Left ventricle myocardium superior (tissue), 1 donor: Measurements from ENCODE around the gene TDP1. TPM values are rescaled to one million over a fixed set of nuclear protein-coding genes. Genes with fewer than 3 reads are reported as not detected.

Source experiments
- ATAC-seq: fragments of 200-7000 bp; cut with Tn5 transposase; one replicate; pipeline ENCODE4 v1.9.1; 2020; ENCODE audit warnings: mild to moderate bottlenecking, moderate library complexity
- DNase-seq: peaks from one replicate; pipeline ENCODE4 v3.0.0-alpha.2; 2020
- intact Hi-C: fragments of 100-400 bp; cut with micrococcal nuclease; formaldehyde crosslinking; loops from one replicate; pipeline ENCODE4 v1.11.0; 2022
- total RNA-seq: library from RNA; stranded (reverse); fragmentation: NEBNext Ultra II Directional; extraction: Animal tissue kit (Norgen Biotek cat#: 25700); gene quantifications from one replicate; pipeline ENCODE4 v1.2.1, GENCODE V29; 2021
- donor health status: DM: no; HTN: yes; CAD: no; lungs with severe emphysema.

TDP1 gene
- total RNA-seq, 1 donor from 2014 or later: 4.8 TPM

DNA sequence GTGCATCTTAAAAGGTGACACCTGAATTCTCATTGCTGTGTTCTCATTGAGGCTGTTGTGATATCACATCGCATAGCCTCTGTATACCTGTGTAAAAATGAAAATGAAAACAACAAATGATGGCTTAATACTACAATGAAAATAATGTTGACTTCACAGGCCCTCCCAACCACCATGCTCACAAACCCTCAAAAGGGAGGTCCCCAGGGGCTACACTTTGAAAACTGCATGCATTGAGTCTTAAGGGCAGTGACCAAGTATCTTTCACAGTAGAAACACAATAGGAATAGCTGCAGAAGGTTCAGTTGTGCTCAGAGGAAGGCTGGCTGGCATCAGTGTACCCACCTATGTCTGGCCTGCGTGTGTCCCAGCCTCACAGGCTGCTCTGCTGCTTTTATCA is 78.4 kb downstream of the TDP1 start:
- intact Hi-C loops: no loop called here
- no peak for DNase-seq

DNA sequence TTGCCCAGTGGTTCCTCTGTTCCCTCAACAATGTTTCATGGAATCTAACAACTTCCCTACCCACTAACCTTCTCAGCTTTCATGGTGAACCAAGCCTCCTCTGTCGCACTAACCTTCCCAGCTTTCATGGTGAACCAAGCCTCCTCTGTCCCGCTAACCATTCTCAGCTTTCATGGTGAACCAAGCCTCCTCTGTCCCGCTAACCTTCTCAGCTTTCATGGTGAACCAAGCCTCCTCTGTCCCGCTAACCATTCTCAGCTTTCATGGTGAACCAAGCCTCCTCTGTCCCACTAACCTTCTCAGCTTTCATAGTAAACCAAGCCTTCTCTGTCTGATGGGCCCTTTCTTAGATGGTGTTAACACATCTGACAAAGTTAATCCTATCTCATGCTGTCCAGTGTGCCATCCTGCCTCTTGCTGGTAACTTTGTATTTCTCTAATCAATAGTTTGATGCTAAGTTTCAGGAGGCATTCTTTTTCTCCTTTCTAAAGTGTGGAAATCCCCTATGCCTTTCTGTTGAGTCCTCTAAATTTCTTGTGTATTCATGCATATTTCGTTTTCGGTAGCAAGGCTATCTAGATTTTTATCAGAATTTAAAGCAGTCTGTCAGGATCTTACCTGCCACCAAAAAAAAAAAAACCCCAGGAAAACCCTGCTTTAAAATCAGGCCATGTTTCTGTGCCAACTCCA is 79.3 kb downstream of the TDP1 start:
- DNase-seq: no peak
- intact Hi-C loops: no loop called here
- no peak for ATAC-seq

More for the DNA sequence above, 78.4 kb downstream of the TDP1 start:
- ATAC-seq: no peak

DNA sequence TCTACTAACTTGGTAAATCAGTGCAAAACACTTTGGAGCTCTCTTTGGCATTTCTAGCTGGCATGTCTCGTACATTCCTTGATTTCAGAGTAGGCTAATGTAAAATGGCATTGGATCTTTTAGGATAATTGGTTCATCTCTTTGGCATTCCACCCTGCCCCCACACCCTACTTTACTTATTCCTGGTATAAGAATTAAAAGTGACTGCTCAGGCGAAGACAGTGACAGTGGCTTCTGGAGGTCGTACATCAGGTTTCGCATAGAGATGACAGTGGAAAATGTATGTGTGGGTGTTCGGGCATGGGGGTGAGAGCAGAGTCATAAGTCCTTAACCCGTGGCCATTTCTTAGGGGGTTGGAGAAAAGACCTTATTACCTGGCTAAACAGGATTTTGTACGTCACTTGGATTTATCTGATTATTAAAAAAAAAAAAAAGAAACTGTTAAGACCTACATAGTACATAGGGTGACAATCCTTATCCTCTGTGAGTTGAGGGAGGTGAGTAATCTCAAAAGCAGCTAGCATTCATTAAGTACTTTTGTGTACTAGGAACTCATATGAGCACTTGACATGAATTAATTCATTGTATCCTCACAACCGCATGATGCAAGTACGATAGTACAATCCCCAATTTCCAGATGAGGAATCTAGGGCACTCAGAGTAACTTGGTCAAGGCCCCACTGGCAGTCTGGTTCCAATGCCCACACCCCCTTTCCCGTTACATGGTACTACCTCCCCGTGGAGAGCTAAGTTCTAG is 83.7 kb downstream of the TDP1 start:
- DNase-seq (no peak), ATAC-seq (no peak)
- intact Hi-C loops: no loop called here

DNA sequence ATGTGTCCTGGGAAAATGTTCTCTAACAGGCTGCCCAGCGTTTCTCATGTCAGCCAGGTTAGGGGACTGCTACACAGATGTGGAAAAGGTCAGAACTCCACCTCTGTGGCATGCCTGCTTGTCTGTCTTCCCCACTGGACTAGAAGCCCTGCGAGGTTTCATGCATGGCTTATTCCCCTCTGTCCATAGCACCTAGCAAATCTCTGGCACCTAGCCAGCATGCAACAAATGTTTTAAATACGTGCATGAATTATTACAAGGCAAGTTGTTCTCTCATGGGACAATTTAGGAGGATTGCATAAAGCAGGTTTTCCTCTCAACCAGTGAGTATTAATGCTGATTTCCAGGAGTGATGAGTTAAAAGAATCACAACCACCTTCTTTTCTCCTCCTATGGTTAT is 84.7 kb downstream of the TDP1 start:
- ATAC-seq (no peak), DNase-seq (no peak)
- intact Hi-C loops: no loop called here

DNA sequence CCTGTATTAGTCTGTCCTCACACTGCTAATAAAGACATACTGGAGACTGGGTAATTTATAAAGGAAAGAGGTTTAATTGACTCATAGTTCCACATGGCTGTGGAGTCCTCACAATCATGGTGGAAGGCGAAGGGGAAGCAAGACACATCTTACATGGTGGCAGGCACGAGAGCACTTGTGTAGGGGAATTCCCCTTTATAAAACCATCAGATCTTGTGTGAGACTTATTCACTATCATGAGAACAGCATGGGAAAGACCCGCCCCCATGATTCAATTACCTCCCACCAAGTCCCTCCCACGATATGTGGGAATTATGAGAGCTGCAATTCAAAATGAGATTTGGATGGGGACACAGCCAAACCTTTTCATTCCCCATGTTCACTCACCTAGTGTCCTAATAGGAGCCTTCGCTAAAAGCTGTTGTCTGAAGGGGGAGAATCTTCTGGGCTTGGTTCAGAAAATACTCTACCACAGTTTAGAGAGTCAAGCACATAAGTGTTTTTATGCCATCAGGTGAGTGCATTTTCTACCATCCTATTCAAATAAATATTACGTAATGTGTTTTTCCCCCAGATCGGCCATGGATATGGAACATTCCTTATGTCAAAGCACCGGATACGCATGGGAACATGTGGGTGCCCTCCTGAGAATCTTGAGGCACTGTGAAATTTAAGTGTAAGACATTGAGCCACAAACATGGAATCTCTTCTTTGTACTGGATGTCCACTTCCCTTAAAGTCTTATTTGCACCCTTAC is 86.9 kb downstream of the TDP1 start:
- intact Hi-C loops: no loop called here
- DNase-seq (no peak), ATAC-seq (no peak)

DNA sequence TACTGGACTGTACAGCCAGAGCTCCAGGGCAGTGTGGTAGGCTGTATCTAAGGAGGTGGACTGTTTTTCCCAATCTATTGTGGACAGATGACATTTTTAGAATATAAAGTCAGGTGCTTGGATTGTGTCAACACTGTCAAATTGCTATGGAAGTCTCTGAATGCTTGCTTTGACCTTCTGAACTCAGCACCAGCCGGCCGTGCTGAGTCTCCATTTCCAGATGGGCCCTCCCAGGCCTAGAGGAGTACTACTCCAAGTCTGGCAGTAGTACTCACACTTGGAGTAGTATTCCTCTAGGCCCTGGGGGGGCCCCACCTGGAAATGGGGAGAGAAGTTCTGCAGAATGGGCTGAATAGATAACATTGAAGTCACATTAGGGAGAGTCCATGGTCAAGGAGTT is 89.9 kb downstream of the TDP1 start:
- intact Hi-C loops: no loop called here
- no peak for ATAC-seq
- no peak for DNase-seq

DNA sequence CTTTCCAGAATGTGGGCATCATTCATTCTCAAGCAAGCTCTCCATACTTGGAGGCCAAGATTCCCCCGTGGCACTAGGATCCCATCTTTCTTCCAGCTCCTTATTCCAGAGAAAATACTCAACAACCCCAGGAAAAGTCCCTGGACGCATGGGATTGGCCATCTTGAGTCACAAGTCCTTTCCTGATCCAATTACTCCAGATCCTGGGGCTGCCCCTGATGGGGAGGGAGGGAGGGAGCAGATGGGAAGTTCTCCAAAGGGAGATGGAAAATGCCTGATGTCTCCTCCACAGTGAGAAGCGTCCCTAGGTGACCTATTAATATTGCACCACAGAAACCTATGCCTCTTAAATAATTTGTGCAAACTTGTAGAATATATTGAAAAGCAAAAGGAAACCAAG is 93.7 kb downstream of the TDP1 start:
- DNase-seq (no peak), ATAC-seq (no peak)
- intact Hi-C loops: no loop called here

DNA sequence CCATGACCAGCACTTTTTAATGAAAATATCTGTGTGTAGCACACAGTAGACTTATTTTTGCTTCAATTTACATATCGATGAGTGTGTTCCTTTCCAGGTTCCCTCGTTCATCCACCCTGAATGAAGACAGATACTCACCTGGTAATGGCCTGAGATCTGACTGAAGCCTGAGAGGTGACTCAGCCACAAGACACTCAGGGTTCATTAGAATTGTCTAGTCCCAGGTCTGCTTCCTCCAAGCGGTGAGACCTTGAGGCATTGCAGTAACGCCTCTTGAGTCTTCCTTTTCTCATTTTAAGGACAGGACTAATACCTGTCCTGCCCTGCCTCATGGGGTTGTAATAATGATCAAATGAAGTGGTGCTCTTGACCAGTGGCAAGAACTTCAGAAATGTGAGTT is 94.5 kb downstream of the TDP1 start:
- DNase-seq (no peak), ATAC-seq (no peak)
- intact Hi-C loops: no loop called here

DNA sequence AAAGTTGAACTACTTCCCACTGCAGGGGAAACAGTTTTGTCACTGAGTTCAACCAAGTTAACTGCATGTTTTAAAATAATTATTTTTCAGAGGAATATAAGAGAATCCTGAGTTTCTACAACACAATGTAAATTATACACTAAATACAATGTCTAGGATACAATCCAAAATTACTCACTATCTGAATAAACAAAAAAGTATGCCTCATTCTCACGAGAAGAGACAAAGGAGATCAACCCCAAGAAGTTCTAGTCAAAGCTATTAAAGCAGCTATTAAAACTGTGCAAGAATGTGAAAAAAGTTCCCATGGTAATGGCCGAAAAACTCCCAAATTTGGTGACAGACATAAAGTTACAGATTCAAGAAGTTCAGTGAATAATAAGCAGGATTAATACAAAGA is 97.3 kb downstream of the TDP1 start:
- intact Hi-C loops: no loop called here
- DNase-seq (no peak), ATAC-seq (no peak)

DNA sequence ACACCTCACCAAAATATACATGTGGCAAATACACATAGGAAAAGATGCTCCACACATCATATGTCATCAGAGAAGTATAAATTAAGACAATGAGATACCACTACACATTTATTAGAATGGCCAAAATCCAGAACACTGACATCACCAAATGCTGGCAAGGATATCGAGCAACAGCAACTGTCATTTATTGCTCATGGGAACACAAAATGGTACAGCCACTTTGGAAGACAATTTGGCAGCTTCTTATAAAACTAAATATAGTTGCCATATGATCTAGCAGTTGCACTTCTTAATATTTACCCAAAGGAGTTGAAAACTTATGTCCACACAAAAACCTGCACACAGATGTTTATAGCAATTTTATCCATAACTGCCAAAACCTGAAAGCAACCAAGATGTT is 99.1 kb downstream of the TDP1 start:
- DNase-seq (no peak), ATAC-seq (no peak)
- intact Hi-C loops: no loop called here

DNA sequence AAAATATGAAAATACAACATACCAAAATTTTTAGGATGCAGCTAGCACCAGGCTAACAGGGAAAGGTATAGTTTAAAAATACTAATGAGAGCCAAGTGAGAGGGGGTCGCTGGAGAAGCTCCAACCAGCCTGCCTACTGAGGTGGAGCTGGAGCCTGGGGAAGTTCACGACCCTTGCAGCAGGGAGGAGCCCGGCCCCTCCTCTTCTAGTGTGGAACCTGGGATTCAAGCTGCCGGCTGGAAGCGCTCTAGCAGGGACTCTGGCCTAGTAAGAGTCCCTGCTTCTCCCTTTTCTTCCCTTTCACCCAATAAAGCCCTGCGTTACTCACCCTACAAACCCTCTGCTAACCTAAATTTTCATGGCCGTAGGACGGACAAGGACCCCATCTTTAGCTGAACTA is 101.1 kb downstream of the TDP1 start:
- intact Hi-C loops: no loop called here
- DNase-seq (no peak), ATAC-seq (no peak)

DNA sequence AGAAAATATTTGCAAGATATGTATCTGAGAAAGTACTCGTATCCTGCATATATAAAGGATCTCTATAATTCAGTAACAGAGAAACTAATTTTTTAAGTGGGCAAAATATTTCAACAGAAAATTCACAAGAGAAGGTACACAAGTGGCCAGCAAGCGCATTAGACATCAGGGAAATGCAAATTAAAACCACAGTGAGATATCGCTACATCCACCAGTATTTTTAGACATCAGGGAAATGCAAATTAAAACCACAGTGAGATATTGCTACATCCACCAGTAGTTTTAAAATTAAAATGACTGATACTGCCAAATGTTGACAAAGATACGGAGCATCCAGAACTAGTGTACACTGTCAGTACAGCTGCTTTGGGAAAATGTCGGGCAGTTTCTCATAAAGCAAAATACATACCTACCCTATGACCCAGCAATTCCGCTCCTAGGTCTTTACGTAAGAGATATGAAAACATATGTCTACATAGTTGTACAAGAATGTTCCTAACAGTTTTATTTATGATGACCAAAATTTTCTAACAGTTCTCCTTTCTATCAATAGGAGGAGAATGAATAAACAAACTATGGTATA is 103.2 kb downstream of the TDP1 start:
- intact Hi-C loops: no loop called here
- DNase-seq (no peak), ATAC-seq (no peak)

DNA sequence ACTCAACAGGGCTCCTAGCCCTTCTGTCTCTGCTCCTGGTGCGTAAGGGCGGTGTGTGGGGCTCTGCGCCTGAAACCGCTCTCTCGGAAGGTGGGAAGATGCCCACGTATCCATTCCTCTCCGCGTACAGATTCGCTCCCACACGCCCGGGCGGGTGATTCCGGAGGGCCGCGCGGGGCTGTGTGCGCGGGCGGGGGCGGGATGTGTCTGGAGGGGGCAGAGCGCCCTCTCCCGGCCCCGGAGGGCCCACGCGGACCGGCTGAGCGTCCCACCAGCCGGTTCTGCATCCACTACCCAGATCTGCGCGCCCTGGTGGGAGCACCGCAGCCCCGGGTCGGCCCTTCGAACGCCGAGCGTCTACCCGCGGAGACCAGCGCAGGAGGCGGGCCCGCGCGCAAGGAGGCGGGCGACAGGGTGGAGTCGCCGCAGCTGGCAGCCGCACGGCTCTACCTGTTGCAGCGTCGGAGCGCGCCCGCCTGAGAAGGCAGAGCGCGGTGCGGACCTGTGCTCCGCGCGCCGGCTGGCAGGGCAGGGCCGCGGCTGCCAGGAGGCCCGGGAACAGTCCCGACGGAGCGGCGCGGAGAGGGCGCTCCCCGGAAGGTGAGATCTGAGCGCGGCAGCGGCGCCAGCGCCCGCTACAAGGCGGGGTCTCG is 104.7 kb downstream of the TDP1 start:
- peak; percentile 93 for ATAC-seq
- intact Hi-C loops: no loop called here
- peak; percentile 76 for DNase-seq

DNA sequence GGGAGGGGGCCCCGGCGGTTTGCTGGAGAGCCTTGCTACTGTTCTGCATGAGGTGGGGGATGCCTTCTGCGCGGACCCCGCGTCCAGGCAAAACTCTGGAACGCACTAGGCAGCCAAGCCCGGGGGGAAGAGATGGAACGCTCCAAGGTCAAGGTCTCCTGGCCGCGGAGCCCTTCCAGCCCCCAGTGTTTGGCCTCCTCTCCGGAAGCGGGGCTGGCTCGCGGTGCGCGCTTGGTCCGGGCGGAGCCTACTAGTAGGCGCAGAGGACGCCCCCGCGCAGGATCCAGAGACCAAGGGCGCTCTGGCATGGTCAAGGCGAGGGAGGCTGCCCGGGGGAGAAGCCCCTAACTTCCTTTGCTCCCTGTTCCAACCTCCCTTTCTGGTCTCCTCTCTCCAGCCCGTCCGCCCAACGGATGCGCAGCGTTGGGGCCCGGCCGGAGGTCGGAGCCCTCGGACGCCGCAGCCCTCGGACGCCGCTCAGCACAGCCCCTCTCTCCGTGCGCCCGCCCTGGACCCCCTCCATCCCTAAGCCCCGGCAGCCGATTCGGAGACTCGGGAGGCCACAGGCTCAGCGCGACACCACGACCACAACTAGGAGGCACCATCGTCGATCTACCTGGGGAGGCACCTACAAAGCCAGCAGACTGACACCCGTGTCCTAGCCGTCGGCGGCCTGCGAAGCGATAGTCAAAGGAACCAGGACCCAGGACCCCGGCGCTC is 105.4 kb downstream of the TDP1 start:
- intact Hi-C loops: no loop called here
- peak; percentile 38 for DNase-seq

DNA sequence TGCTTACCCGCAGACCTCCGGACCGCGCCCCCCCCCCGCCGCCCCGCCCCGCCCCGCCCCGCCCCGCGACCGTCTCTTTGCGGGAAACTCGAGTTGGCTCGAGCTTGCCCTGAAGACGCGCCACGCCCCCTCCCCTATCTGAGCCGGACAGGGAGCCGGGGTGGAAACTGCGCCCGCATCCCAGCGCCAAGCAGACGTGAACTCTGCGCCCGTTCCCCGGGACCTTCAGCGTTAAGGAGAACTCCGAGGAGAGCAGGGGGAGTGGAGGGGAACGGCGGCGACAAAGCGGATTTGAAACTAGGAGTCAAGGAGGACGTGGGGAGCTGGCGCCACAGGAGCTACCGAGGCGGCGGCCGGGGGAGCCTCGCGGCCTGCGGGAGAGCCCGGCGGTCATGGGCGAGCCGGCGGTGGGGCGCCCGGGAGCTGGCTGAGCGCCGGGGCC is 106.0 kb downstream of the TDP1 start, which contains the start of gene KCNK13:
Gene KCNK13 (plus strand): TSS at position 310 of the 442 bp plus-strand sequence. CDS start 212 bp downstream, outside the sequence.
- intact Hi-C loops: no loop called here
- ATAC-seq (peak; percentile 10), DNase-seq (peak; percentile 39)

More for the DNA sequence above, 105.4 kb downstream of the TDP1 start:
- ATAC-seq: peak; percentile 54

DNA sequence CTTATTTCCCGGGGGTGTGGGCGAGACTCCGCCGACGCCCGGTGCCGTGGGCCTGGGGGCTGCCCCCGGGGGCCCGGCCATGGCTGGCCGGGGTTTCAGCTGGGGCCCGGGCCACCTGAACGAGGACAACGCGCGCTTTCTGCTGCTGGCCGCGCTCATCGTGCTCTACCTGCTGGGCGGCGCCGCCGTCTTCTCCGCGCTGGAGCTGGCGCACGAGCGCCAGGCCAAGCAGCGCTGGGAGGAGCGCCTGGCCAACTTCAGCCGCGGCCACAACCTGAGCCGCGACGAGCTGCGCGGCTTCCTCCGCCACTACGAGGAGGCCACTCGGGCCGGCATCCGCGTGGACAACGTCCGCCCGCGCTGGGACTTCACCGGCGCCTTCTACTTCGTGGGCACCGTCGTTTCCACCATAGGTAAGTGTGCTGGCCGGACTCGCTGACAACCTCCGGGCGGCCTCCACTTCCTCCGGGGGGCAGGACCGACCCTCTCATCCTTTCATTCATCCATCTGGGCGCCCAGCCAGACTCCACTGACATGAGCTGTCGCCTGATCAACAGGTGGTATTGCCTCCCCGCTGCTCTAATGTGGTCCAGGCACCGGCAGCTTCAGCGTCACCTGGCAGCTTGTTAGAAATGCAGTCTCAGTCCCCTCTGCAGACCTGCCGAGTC is 106.5 kb downstream of the TDP1 start:
- intact Hi-C loops: no loop called here
- DNase-seq (peak; percentile 45), ATAC-seq (peak; percentile 33)

DNA sequence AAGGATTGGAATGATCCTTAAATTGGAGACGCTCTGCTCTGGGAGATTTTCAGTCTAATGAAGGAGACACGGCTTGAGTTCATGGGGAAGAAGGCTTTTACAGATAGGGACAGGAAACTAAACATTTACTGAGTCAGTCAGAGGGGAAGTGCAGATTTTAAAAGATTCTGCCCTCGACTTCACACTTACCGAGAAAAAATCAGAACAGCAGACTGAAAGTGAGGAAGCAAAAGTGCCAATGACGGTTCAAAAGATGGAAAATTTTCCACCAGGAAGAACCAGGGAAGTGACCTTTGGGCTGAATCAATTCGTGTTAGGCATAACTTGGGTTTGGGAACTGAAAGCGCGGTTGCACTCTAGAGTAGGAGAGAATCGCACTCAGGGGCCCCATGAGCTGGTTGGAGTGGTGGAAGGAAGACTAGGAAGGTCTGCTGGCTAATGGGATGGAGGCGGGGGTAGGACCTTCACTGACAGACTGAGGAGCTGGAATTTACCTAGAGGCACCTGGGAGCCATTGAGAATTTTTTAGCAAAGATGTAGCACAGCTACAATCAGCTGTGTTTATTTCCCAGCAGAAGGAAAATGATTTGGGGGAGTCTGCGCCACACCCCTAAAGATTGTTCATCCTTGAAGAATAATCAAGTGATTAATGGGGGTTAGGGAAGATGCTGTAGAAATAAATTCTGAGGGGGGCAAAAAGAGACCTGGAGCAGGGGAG is 107.3 kb downstream of the TDP1 start:
- intact Hi-C loops: no loop called here
- ATAC-seq: no peak
- no peak for DNase-seq
